NCI-H526 (cell line): ENCODE data around the gene DUSP14.
"Not testable (repeated sequence)": the region's sequence is repeated elsewhere in the genome, so short reads cannot be mapped to it uniquely, and the experiment has no call there.

ENCODE experiments used
- DNase-seq, 2 experiments: peaks; one replicate each; lab custom pipeline; 2025; lab: John Stamatoyannopoulos, UW

DUSP14 gene, protein sequence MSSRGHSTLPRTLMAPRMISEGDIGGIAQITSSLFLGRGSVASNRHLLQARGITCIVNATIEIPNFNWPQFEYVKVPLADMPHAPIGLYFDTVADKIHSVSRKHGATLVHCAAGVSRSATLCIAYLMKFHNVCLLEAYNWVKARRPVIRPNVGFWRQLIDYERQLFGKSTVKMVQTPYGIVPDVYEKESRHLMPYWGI

DNA sequence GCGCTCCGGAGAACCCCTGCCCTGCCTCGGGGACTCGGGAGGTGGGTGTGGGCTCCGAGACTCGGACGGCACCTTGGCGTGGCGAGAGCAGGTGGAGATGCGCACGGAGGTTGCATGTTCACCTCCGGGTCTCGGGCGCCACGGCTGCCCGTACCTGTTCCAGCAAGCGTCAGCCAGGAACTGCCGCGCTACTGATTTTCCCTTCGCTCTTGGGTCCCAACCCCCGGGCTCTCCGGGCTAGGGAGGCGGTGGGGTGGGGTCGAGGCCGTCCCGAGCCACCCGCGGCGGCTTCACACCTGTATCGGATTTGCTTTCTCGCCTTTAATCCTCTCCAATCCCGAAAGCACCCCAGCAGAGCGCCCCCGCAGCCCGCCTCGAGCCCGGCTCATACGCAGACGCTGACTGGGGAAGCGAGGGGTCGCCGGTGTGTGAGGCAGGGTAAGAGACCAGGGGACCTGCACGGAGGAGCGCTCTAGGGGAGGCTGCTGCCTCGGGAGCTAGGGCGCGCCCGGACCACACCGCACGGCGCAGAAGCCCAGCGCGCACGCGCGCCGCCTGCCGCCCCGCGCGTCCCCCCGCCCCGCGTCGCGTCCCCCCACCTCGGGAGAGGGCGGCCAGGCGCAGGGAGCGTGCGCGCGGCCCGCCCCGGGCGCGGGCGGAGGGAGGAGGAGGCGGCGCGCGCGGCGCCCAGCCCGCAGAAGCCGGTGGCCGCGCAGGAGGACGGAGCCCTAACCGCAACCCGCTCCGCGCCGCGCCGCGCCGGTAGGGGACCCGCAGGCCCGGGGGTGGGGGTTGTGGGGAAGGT, at the start of gene DUSP14:
TSS of gene DUSP14 (plus strand) at position 695 of the 805 bp plus-strand sequence. CDS start 22,382 bp downstream, outside the sequence.
- peak; percentile 64 to 96 for DNase-seq

DNA sequence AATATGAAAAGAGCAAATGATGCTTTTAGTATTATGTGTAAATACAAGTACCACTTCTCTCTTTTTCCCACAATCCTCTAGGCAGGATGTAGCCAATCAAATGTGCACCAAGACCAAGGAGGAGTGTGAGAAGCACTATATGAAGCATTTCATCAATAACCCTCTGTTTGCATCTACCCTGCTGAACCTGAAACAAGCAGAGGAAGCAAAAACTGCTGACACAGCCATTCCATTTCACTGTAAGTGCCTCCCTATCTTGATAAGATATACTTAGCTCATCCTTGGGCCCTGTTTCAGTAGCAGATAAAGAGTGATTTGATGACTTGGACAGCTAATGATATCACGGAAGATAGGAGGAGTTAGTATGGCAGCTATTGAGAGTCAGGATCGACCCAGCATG, 49.3 kb upstream of the DUSP14 start:
- DNase-seq: no peak

GRCh38 chr17:37441369-37442014, 48.2 kb upstream of the DUSP14 start:
- not testable (repeated sequence) for DNase-seq

- peak; percentile 8 to 27 for DNase-seq
These were observed 43.7 kb upstream of the DUSP14 start for GRCh38 chr17:37446027-37446426.

- no peak for DNase-seq
These were observed 42.0 kb upstream of the DUSP14 start for GRCh38 chr17:37447641-37448040.

DNA sequence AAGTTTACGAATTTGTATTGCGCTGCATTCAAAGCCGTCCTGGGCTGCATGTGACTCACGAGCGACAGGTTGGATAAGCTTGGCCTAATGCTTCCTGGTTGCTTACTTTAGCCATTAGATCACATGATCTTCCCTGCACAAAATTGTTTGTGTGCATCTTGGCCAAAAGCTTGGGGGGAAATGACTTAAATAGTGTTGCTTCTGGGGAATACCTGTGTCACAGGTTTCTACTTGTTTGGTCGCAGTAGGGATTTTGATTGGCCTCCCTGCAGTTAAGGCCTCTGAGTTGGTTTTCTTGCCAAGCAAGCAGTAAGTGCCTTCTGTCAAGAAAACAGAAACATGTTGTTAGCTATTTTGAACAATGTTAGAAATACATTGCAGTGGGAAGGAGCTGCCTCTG, 39.6 kb upstream of the DUSP14 start:
- DNase-seq: no peak

- not testable (repeated sequence) for DNase-seq
These were observed 31.9 kb upstream of the DUSP14 start for GRCh38 chr17:37457801-37458200.

DNA sequence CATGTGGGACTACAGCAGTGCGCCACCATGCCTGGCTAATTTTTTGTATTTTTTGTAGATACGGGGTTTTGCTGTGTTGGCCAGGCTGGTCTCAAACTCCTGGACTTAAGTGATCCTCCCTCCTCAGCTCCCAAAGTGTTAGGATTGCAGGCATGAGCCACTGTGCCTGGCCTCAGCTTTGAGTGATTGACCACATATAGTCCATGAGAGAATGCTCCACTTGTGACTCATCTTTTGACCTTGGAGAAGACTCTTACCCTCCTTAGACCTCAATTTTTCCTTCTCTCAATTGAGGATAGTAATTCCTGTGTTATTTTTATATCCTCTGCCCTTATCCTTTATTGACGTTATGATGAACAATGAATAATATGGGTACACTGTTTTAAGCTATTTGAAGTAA, 30.9 kb upstream of the DUSP14 start:
- no peak for DNase-seq

GRCh38 chr17:37461668-37462067, 28.0 kb upstream of the DUSP14 start:
- no peak for DNase-seq

- DNase-seq: no peak
These were observed 27.2 kb upstream of the DUSP14 start for GRCh38 chr17:37462492-37462891.

GRCh38 chr17:37463039-37463438, 26.7 kb upstream of the DUSP14 start:
- no peak for DNase-seq

DNA sequence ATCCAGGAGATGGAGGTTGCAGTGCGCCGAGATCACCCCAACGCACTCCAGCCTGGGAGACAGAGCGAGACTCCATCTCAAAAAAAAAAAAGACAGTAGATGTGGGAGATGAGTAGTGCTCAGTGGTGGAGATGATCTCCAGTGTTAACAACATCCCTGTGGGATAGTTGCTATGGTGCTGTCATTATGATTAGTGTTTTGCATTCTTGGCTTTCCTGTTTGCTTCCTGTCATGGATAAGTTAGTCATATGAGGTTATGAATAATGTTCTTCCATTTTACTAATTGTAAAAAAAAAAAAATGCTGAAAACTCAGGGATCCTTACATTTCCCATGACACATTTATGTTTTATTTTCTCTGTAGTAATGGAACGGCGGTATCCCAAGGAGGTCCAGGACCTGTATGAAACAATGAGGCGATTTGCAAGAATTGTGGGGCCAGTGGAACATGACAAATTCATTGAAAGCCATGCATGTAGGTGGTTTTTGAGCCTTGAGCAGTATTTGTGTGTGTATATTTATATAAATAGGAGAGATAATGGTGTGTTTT, 24.5 kb upstream of the DUSP14 start:
- no peak for DNase-seq

GRCh38 chr17:37466471-37466870, 23.2 kb upstream of the DUSP14 start:
- DNase-seq: no peak

GRCh38 chr17:37470181-37470580, 19.5 kb upstream of the DUSP14 start:
- no peak for DNase-seq

DNA sequence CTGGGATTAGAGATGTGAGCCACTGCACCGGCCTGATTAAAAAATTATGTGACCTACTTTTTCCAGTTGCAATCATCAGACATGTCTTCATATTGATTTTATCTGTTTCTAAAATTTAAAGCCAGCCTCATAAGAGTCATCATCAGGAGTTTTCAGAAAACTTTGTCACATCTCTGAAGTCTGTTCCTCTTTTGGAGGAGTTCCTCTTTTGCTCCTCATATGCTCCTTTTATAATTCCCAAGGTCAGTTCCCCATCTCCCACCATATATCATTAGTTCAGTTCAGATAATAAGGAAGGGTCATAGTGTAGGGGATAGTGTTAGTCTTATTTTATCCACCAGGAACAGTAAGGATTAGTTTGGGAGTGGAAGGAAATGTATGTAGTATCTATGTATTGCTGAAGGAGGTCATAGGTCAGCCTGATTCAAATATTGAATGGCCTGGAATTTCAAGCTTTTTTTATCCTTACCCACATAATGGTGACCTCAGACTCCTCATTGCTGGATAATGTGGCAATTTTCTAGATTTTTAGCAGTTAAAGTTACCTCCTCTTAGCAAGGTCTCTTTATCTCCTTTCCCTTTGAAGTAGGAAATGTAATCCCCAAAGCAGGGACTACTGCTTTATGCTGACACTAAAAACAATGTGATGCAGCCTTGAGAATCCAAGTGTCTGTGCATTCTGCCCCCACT, 13.8 kb upstream of the DUSP14 start:
- no peak for DNase-seq

- DNase-seq: no peak
These were observed 13.1 kb upstream of the DUSP14 start for GRCh38 chr17:37476431-37477120.

GRCh38 chr17:37478187-37478586, 11.5 kb upstream of the DUSP14 start:
- DNase-seq: no peak

- DNase-seq: no peak
These were observed 10.7 kb upstream of the DUSP14 start for GRCh38 chr17:37479025-37479424.

DNA sequence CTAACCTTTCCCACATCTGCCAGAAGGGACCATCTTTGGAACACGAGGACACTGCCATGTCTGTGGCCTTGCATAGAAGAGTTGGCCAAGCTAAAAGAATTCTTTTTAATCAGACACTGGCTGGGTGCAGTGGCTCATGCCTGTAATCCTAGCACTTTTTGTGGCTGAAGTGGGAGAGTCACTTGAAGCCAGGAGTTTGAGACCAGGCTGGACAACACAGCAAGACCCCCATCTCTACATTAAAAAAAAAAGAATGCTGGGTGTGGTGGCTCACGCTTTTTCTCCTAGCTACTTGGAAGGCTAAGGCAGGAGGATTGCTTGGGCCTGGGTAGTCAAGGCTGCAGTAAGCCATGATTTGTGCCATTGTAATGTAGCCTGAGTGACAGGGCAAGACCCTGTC, 9.3 kb upstream of the DUSP14 start:
- no peak for DNase-seq

DNA sequence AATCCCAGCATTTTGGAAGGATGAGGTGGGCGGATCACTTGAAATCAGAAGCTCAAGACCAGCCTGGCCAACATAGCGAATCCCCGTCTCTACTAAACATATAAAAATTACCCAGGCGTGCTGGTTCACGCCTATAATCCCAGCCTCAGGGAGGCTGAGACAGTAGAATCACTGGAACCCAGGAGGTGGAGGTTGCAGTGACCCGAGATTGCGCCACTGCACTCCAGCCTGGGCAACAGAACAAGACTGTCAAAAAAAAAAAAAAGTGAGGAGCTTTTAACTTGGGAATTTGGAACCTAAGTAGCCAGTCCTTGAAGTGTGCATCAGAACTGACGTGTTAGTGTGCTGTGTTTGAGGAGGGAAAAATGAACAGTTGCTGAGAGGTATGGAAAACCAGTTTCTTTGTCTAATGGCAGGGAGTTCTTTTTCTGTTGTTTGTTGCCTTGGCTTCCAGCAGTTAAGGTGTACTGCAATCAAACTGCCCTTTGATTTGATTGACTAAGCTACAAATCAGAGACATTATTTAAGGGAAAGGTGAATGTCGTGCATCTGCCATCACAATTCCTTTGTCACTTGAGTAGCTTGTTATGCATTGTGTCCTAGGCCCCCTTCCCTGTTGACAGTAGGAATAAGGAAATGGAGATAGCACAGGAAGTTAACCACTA, 8.6 kb upstream of the DUSP14 start:
- no peak for DNase-seq
